Measurements from ENCODE around the gene ZNF470.

DNA sequence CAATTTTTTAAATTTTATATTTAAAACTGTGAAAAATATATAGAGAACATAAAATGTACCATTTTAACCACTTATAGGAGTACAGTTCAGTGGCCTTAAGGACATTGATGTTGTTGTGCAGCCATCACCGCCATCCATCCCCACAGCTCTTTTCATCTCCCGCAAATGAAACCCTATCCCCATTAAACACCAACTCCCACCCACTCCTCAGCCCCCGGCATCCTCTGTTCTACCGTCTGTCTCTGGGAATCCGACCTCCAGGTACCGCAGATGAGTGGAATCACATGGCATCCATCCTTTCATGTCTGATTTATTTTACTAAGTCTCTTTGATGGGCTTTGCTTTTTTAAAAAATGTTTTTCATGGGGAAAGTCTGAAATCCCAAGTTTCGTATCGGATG is 51.9 kb downstream of the ZNF470 start:
- TF ChIP-seq POLR2A (IDR thresholded peaks at IDR 0.05; ENCODE audit: low read depth, low read length) (no peak), POLR2AphosphoS5 (IDR thresholded peaks at IDR 0.05; ENCODE audit: low read depth, low read length) (no peak), TAF1 (IDR thresholded peaks at IDR 0.05; ENCODE audit: low read depth, low read length) (no peak), POU2F2 (IDR thresholded peaks at IDR 0.05; ENCODE audit: low read depth, low read length) (no peak)
